ENCODE results near the gene RAPGEF6.
A peak's percentile ranks its signal among the peaks of the same experiment; 100 is the strongest.
"Not testable (repeated sequence)": the region's sequence is repeated elsewhere in the genome, so short reads cannot be mapped to it uniquely, and the experiment has no call there.

Gene RAPGEF6

DNA sequence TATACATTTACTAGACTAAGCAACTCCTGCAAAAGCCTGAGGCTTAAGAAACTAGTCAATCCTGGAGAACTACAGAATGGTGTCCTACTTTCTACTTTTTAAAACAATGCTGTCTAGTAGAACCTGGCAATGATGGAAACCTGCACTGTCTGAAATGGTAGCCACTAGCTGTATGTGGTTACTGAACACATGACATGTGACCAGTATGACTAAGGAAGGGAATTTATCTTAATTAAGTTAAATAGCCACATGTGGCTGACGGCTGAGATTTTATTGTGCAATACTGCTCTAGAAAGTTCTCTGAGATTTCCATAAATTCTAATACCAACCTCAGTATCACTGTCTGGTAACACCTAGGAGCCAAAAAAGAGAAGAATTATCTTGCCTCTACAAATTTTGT is 44.9 kb upstream of the RAPGEF6 start:
- no peak overlapping the region for H3K27ac ChIP-seq (ENCODE audit: extremely low read depth, low read depth, low read length)
- TF ChIP-seq SETDB1 (IDR thresholded peaks at IDR 0.05; ENCODE audit: insufficient read length, low read length): no peak
- TF ChIP-seq, protein P1, sequence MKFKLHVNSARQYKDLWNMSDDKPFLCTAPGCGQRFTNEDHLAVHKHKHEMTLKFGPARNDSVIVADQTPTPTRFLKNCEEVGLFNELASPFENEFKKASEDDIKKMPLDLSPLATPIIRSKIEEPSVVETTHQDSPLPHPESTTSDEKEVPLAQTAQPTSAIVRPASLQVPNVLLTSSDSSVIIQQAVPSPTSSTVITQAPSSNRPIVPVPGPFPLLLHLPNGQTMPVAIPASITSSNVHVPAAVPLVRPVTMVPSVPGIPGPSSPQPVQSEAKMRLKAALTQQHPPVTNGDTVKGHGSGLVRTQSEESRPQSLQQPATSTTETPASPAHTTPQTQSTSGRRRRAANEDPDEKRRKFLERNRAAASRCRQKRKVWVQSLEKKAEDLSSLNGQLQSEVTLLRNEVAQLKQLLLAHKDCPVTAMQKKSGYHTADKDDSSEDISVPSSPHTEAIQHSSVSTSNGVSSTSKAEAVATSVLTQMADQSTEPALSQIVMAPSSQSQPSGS (tag by site-specific recombination; IDR thresholded peaks at IDR 0.05; ENCODE audit: low read depth): no peak
- TF ChIP-seq, protein P2, sequence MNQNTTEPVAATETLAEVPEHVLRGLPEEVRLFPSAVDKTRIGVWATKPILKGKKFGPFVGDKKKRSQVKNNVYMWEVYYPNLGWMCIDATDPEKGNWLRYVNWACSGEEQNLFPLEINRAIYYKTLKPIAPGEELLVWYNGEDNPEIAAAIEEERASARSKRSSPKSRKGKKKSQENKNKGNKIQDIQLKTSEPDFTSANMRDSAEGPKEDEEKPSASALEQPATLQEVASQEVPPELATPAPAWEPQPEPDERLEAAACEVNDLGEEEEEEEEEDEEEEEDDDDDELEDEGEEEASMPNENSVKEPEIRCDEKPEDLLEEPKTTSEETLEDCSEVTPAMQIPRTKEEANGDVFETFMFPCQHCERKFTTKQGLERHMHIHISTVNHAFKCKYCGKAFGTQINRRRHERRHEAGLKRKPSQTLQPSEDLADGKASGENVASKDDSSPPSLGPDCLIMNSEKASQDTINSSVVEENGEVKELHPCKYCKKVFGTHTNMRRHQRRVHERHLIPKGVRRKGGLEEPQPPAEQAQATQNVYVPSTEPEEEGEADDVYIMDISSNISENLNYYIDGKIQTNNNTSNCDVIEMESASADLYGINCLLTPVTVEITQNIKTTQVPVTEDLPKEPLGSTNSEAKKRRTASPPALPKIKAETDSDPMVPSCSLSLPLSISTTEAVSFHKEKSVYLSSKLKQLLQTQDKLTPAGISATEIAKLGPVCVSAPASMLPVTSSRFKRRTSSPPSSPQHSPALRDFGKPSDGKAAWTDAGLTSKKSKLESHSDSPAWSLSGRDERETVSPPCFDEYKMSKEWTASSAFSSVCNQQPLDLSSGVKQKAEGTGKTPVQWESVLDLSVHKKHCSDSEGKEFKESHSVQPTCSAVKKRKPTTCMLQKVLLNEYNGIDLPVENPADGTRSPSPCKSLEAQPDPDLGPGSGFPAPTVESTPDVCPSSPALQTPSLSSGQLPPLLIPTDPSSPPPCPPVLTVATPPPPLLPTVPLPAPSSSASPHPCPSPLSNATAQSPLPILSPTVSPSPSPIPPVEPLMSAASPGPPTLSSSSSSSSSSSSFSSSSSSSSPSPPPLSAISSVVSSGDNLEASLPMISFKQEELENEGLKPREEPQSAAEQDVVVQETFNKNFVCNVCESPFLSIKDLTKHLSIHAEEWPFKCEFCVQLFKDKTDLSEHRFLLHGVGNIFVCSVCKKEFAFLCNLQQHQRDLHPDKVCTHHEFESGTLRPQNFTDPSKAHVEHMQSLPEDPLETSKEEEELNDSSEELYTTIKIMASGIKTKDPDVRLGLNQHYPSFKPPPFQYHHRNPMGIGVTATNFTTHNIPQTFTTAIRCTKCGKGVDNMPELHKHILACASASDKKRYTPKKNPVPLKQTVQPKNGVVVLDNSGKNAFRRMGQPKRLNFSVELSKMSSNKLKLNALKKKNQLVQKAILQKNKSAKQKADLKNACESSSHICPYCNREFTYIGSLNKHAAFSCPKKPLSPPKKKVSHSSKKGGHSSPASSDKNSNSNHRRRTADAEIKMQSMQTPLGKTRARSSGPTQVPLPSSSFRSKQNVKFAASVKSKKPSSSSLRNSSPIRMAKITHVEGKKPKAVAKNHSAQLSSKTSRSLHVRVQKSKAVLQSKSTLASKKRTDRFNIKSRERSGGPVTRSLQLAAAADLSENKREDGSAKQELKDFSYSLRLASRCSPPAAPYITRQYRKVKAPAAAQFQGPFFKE (tag by site-specific recombination; IDR thresholded peaks at IDR 0.05; ENCODE audit: borderline replicate concordance): no peak
- TF ChIP-seq, protein P3, sequence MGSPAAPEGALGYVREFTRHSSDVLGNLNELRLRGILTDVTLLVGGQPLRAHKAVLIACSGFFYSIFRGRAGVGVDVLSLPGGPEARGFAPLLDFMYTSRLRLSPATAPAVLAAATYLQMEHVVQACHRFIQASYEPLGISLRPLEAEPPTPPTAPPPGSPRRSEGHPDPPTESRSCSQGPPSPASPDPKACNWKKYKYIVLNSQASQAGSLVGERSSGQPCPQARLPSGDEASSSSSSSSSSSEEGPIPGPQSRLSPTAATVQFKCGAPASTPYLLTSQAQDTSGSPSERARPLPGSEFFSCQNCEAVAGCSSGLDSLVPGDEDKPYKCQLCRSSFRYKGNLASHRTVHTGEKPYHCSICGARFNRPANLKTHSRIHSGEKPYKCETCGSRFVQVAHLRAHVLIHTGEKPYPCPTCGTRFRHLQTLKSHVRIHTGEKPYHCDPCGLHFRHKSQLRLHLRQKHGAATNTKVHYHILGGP (tag by site-specific recombination; IDR thresholded peaks at IDR 0.05): no peak
- TF ChIP-seq SALL2 (tag by site-specific recombination; IDR thresholded peaks at IDR 0.05; ENCODE audit: borderline replicate concordance): no peak
- TF ChIP-seq ZNF837 (tag by site-specific recombination; IDR thresholded peaks at IDR 0.05): no peak
- TF ChIP-seq ZXDB (tag by site-specific recombination; IDR thresholded peaks at IDR 0.05): 0 out of 2 replicates have a peak, but pooled peaks have one; percentile 21
- TF ChIP-seq ZNF184 (tag by site-specific recombination; IDR thresholded peaks at IDR 0.05): no peak
- H3K4me1 ChIP-seq (ENCODE audit: control insufficient read depth, insufficient read depth, low read length): no peaks in the 10 kb centered on the region
- H3K4me3 ChIP-seq (ENCODE audit: low read depth, low read length): no peak overlapping the region
- CTCF ChIA-PET: no interaction called here
- POLR2A ChIA-PET: no interaction called here
- no peaks in the 10 kb centered on the region for H3K9me3 ChIP-seq (ENCODE audit: control insufficient read depth, insufficient read depth, low read depth, low read length)
- peaks cover 8 to 47% of the 10 kb centered on the region in 2 experiments for H3K36me3 ChIP-seq (ENCODE audit: control insufficient read depth in 2 of 2, insufficient read depth in 1 of 2, low read length in 2 of 2)

DNA sequence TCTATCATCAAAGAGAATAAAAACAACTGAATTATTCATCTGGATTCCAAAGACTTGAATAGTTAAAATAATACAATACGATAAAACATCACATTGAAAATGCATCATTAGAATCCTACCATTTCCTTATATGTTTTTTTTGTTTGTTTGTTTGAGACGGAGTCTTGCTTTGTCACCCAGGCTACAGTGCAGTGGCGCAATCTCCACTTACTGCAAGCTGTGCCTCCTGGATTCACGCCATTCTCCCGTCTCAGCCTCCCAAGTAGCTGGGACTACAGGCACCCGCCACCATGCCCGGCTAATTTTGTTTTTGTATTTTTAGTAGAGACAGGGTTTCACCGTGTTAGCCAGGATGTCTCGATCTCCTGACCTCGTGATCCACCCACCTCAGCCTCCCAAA is 43.2 kb upstream of the RAPGEF6 start:
- H3K9me3 ChIP-seq (ENCODE audit: control insufficient read depth, insufficient read depth, low read depth, low read length); H3K27ac ChIP-seq (ENCODE audit: extremely low read depth, low read depth, low read length); H3K4me3 ChIP-seq (ENCODE audit: low read depth, low read length); POLR2A ChIA-PET; H3K4me1 ChIP-seq (ENCODE audit: control insufficient read depth, insufficient read depth, low read length): not testable (repeated sequence)
- H3K36me3 ChIP-seq (ENCODE audit: control insufficient read depth in 2 of 2, insufficient read depth in 1 of 2, low read length in 2 of 2): peaks cover 8 to 60% of the 10 kb centered on the region in 2 experiments
- CTCF ChIA-PET: interaction anchor here (0.6 kb wide), 1 partner anchor 683 kb away, joined by 3 read pairs; no protein-coding TSS in a partner anchor

- Histone ChIP-seq H3K4me3 (ENCODE audit: low read depth, low read length) (no peak overlapping the region), H3K36me3 (ENCODE audit: control insufficient read depth in 2 of 2, insufficient read depth in 1 of 2, low read length in 2 of 2) (peaks cover 8 to 70% of the 10 kb centered on the region in 2 experiments), H3K4me1 (ENCODE audit: control insufficient read depth, insufficient read depth, low read length) (no peaks in the 10 kb centered on the region), H3K9me3 (ENCODE audit: control insufficient read depth, insufficient read depth, low read depth, low read length) (no peaks in the 10 kb centered on the region), H3K27ac (ENCODE audit: extremely low read depth, low read depth, low read length) (no peak overlapping the region)
- ChIA-PET POLR2A (no interaction called here), CTCF (interaction anchor here (0.5 kb wide), 1 partner anchor 144 kb away, joined by 4 read pairs; no protein-coding TSS in a partner anchor)
- TF ChIP-seq ZNF518A (tag by site-specific recombination; conservative IDR thresholded peaks at IDR 0.05; ENCODE audit: low read depth): no peak
- TF ChIP-seq, protein P4, sequence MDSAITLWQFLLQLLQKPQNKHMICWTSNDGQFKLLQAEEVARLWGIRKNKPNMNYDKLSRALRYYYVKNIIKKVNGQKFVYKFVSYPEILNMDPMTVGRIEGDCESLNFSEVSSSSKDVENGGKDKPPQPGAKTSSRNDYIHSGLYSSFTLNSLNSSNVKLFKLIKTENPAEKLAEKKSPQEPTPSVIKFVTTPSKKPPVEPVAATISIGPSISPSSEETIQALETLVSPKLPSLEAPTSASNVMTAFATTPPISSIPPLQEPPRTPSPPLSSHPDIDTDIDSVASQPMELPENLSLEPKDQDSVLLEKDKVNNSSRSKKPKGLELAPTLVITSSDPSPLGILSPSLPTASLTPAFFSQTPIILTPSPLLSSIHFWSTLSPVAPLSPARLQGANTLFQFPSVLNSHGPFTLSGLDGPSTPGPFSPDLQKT (IDR thresholded peaks at IDR 0.05; ENCODE audit: borderline replicate concordance, low read depth, low read length): no peak
- TF ChIP-seq, protein P5, sequence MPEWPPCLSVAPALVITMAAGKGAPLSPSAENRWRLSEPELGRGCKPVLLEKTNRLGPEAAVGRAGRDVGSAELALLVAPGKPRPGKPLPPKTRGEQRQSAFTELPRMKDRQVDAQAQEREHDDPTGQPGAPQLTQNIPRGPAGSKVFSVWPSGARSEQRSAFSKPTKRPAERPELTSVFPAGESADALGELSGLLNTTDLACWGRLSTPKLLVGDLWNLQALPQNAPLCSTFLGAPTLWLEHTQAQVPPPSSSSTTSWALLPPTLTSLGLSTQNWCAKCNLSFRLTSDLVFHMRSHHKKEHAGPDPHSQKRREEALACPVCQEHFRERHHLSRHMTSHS (tag by site-specific recombination; IDR thresholded peaks at IDR 0.05): no peak
- TF ChIP-seq ZNF530 (tag by site-specific recombination; IDR thresholded peaks at IDR 0.05; ENCODE audit: low read depth): no peak
- no peak for TF ChIP-seq ZNF560 (tag by site-specific recombination; IDR thresholded peaks at IDR 0.05; ENCODE audit: borderline replicate concordance)
- no peak for TF ChIP-seq ZNF426 (tag by site-specific recombination; IDR thresholded peaks at IDR 0.05)
Observed at GRCh38 chr5:131677115-131677514, 42.1 kb upstream of the RAPGEF6 start.

Measured in HEK293 (cell line).